ENCODE measurements around the gene DTHD1. TPM values are rescaled to one million over a fixed set of nuclear protein-coding genes. Genes with fewer than 3 reads are reported as not detected.

Gene DTHD1
- polyA plus RNA-seq, 1 of the 3 experiments (the other 2 are of a cell fraction) = not detected

- ChIA-PET POLR2A (no interaction called here), CTCF (no interaction called here)
- TF ChIP-seq EZH2phosphoT487 (IDR thresholded peaks at IDR 0.05; ENCODE audit: borderline replicate concordance, low read depth) (no peak), SMC3 (IDR thresholded peaks at IDR 0.05; ENCODE audit: low read depth, low read length) (no peak), FOXJ3 (CRISPR knock-in tag; IDR thresholded peaks at IDR 0.05) (no peak), NRF1 (IDR thresholded peaks at IDR 0.05; ENCODE audit: low read depth, low read length) (no peak), RCOR1 (IDR thresholded peaks at IDR 0.05; ENCODE audit: low read length) (no peak), GATA2 (CRISPR knock-in tag; IDR thresholded peaks at IDR 0.05) (no peak), FOXM1 (IDR thresholded peaks at IDR 0.05; ENCODE audit: low read depth) (no peak), TCF12 (IDR thresholded peaks at IDR 0.05) (no peak), RFX5 (IDR thresholded peaks at IDR 0.05; ENCODE audit: low read length) (no peak), EP300 (IDR thresholded peaks at IDR 0.05; ENCODE audit: borderline replicate concordance in 1 of 2, low read depth in 1 of 2, low read length in 1 of 2) (no peak), ELF1 (IDR thresholded peaks at IDR 0.05) (no peak), USF1 (IDR thresholded peaks at IDR 0.05; ENCODE audit: borderline replicate concordance, low read depth) (no peak), JUND (IDR thresholded peaks at IDR 0.05) (no peak), MEF2A (IDR thresholded peaks at IDR 0.05; ENCODE audit: borderline replicate concordance, low read depth) (no peak), FOSL2 (IDR thresholded peaks at IDR 0.05; ENCODE audit: borderline replicate concordance, low read depth) (no peak), USF2 (IDR thresholded peaks at IDR 0.05; ENCODE audit: borderline replicate concordance, low read depth, low read length) (no peak)
- TF ChIP-seq, protein P1, sequence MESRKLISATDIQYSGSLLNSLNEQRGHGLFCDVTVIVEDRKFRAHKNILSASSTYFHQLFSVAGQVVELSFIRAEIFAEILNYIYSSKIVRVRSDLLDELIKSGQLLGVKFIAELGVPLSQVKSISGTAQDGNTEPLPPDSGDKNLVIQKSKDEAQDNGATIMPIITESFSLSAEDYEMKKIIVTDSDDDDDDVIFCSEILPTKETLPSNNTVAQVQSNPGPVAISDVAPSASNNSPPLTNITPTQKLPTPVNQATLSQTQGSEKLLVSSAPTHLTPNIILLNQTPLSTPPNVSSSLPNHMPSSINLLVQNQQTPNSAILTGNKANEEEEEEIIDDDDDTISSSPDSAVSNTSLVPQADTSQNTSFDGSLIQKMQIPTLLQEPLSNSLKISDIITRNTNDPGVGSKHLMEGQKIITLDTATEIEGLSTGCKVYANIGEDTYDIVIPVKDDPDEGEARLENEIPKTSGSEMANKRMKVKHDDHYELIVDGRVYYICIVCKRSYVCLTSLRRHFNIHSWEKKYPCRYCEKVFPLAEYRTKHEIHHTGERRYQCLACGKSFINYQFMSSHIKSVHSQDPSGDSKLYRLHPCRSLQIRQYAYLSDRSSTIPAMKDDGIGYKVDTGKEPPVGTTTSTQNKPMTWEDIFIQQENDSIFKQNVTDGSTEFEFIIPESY (IDR thresholded peaks at IDR 0.05; ENCODE audit: borderline replicate concordance, low read depth) = no peak
- TF ChIP-seq, protein P2, sequence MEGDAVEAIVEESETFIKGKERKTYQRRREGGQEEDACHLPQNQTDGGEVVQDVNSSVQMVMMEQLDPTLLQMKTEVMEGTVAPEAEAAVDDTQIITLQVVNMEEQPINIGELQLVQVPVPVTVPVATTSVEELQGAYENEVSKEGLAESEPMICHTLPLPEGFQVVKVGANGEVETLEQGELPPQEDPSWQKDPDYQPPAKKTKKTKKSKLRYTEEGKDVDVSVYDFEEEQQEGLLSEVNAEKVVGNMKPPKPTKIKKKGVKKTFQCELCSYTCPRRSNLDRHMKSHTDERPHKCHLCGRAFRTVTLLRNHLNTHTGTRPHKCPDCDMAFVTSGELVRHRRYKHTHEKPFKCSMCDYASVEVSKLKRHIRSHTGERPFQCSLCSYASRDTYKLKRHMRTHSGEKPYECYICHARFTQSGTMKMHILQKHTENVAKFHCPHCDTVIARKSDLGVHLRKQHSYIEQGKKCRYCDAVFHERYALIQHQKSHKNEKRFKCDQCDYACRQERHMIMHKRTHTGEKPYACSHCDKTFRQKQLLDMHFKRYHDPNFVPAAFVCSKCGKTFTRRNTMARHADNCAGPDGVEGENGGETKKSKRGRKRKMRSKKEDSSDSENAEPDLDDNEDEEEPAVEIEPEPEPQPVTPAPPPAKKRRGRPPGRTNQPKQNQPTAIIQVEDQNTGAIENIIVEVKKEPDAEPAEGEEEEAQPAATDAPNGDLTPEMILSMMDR (IDR thresholded peaks at IDR 0.05) = no peak
- TF ChIP-seq, protein P3, sequence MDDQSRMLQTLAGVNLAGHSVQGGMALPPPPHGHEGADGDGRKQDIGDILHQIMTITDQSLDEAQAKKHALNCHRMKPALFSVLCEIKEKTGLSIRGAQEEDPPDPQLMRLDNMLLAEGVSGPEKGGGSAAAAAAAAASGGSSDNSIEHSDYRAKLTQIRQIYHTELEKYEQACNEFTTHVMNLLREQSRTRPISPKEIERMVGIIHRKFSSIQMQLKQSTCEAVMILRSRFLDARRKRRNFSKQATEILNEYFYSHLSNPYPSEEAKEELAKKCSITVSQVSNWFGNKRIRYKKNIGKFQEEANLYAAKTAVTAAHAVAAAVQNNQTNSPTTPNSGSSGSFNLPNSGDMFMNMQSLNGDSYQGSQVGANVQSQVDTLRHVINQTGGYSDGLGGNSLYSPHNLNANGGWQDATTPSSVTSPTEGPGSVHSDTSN (IDR thresholded peaks at IDR 0.05) = no peak
- H3F3A ChIP-seq (replicated peaks; ENCODE audit: insufficient read depth) = no peaks in the 10 kb centered on the region
- no peak overlapping the region for H3K4me3 ChIP-seq (ENCODE audit: low read depth in 2 of 2, low read length in 1 of 2)
- no peaks in the 10 kb centered on the region for H3K9me3 ChIP-seq
- H3K79me2 ChIP-seq (ENCODE audit: insufficient read depth) = no peaks in the 10 kb centered on the region
- no peaks in the 10 kb centered on the region for H3K27me3 ChIP-seq (ENCODE audit: insufficient read depth)
- no peaks in the 10 kb centered on the region for H3K4me1 ChIP-seq (ENCODE audit: control insufficient read depth in 1 of 2, insufficient read depth in 2 of 2, low read depth in 1 of 2, low read length in 1 of 2)
- no peak overlapping the region for H3K9ac ChIP-seq
- H3K9me2 ChIP-seq = no peaks in the 10 kb centered on the region
- H3K36me3 ChIP-seq (replicated peaks in 1 of 2; ENCODE audit: control insufficient read depth in 1 of 2, insufficient read depth in 2 of 2, low read length in 1 of 2) = no peaks in the 10 kb centered on the region
- DNase-seq = no peak
- no peaks in the 10 kb centered on the region for H4K20me1 ChIP-seq (ENCODE audit: insufficient read depth)
- H2AFZ ChIP-seq (ENCODE audit: low read depth) = no peak overlapping the region
- no peak overlapping the region for H3K4me2 ChIP-seq
- no peak overlapping the region for H3K27ac ChIP-seq (ENCODE audit: low read depth in 2 of 2, low read length in 1 of 2)
Observed at GRCh38 chr4:36313301-36313700, 31.9 kb downstream of the DTHD1 start.

Data from SK-N-SH (cell line).